NB4 (cell line): Measurements from ENCODE around the gene CDCA5.

Source experiments
- DNase-seq: peaks from one replicate; pipeline ENCODE4 v3.0.0; 2010; ENCODE audit warnings: low read depth
- H3K4me3 ChIP-seq: one replicate; pipeline ENCODE4 v1.5.1; 2011; ENCODE audit warnings: mild to moderate bottlenecking, low read depth, low read length, moderate library complexity
- CTCF ChIP-seq: IDR thresholded peaks from one replicate; pipeline ENCODE4 v1.5.1; 2012; ENCODE audit warnings: low read depth, low read length
- MYC ChIP-seq: IDR thresholded peaks from 2 replicates; pipeline ENCODE4 v1.6.1; 2011; ENCODE audit warnings: low read depth, low read length
- POLR2A ChIP-seq: IDR thresholded peaks from 2 replicates; pipeline ENCODE4 v1.6.1; 2011; ENCODE audit warnings: mild to moderate bottlenecking; ENCODE audit not compliant: insufficient read length; ENCODE audit errors: extremely low read depth
- TF ChIP-seq, protein P1 (sequence below): IDR thresholded peaks from 2 replicates; pipeline ENCODE4 v1.6.1; 2011; ENCODE audit warnings: low read depth, low read length

Gene CDCA5

GRCh38 chr11:65100674-65101350 lies 17.0 kb upstream of the CDCA5 start:
- H3K4me3 ChIP-seq: no peak overlapping the region
- TF ChIP-seq CTCF (peak; percentile 11), POLR2A (no peak)
- no peak for DNase-seq

- DNase-seq: no peak
- TF ChIP-seq, protein P1, sequence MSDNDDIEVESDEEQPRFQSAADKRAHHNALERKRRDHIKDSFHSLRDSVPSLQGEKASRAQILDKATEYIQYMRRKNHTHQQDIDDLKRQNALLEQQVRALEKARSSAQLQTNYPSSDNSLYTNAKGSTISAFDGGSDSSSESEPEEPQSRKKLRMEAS: no peak
- TF ChIP-seq POLR2A (no peak), CTCF (no peak), MYC (no peak)
- peak overlapping the region; percentile 92 for H3K4me3 ChIP-seq
Observed at GRCh38 chr11:65096926-65097325, 13.1 kb upstream of the CDCA5 start.

- DNase-seq: peak; percentile 95
- H3K4me3 ChIP-seq: peak within 1 kb of the TSS; percentile 92
- TF ChIP-seq CTCF (no peak), MYC (peak; percentile 90), POLR2A (peak; percentile 78)
- TF ChIP-seq, protein P1: peak; percentile 69
Observed at GRCh38 chr11:65095974-65096806, 12.3 kb upstream of the CDCA5 start, which contains the start of gene VPS51. Gene VPS51 (plus strand): TSS chr11:65096214. CDS start chr11:65096251, 37 bp downstream.

DNA sequence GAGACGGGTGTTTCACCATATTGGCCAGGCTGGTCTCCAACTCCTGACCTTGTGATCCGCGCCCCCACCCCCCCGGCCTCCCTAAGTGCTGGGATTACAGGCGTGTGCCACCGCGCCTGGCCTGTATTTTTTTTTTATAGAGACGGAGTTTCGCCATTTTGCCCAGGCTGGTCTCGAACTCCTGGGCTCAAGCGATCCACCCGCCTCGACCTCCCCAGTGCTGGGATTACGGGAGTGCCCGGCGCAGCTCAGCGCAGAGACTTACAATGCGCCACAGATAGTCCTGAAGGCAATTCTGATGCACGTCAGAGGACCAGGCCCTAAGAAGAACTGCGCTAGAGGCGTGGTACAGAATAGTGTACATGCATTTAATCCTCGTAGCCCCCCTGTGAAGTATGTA lies 11.6 kb upstream of the CDCA5 start:
- peak overlapping the region; percentile 92 for H3K4me3 ChIP-seq
- TF ChIP-seq POLR2A (no peak), CTCF (no peak), MYC (no peak)
- TF ChIP-seq, protein P1: no peak

GRCh38 chr11:65090628-65091027 lies 6.8 kb upstream of the CDCA5 start:
- DNase-seq: no peak
- H3K4me3 ChIP-seq: no peak overlapping the region
- TF ChIP-seq POLR2A: no peak
- TF ChIP-seq, protein P1: no peak
- no peak for TF ChIP-seq CTCF
- no peak for TF ChIP-seq MYC

More for the DNA sequence above, 11.6 kb upstream of the CDCA5 start:
- no peak for DNase-seq
